BLaER1 treated with 17β-estradiol and CSF1 and Interleukin-3, amounts not matched to agents 10 nM and 100 nM (cell line): ENCODE results near the gene MBNL3.

Source experiments
- H3K27ac ChIP-seq, 11 experiments: shearing (Covaris generic); formaldehyde crosslinking; 2 replicates each; pipeline ENCODE4 v1.8.1; 2022
- H3K27me3 ChIP-seq, 11 experiments: shearing (Covaris generic); formaldehyde crosslinking; 2 replicates each; pipeline ENCODE4 v1.8.1; 2022
- H3K36me3 ChIP-seq, 11 experiments: shearing (Covaris generic); formaldehyde crosslinking; 2 replicates each; pipeline ENCODE4 v1.8.1; 2022
- H3K4me1 ChIP-seq, 10 experiments: shearing (Covaris generic); formaldehyde crosslinking; 2 replicates each; pipeline ENCODE4 v1.8.1; 2022
- H3K4me2 ChIP-seq, 11 experiments: shearing (Covaris generic); formaldehyde crosslinking; 2 replicates each; pipeline ENCODE4 v1.8.1; 2022
- H3K4me3 ChIP-seq, 10 experiments: shearing (Covaris generic); formaldehyde crosslinking; 2 replicates each; pipeline ENCODE4 v1.8.1; 2022
- H3K9ac ChIP-seq, 11 experiments: shearing (Covaris generic); formaldehyde crosslinking; 2 replicates each; pipeline ENCODE4 v1.8.1; 2022
- H3K9me3 ChIP-seq, 11 experiments: shearing (Covaris generic); formaldehyde crosslinking; replicated peaks in 1 of 11; 2 replicates each; pipeline ENCODE4 v1.8.1; 2022
- H4K20me1 ChIP-seq, 11 experiments: shearing (Covaris generic); formaldehyde crosslinking; 2 replicates each; pipeline ENCODE4 v1.8.1; 2022
- Cebpa-rat ChIP-seq, 11 experiments: shearing (Covaris generic); IDR thresholded peaks; 2 replicates each; pipeline ENCODE4 v1.8.1; 2022

The MBNL3 gene

GRCh38 chrX:132483951-132484350 lies 4.9 kb downstream of the MBNL3 start:
- no peaks in the 10 kb centered on the region; a peak in 1 of 22 replicates for H4K20me1 ChIP-seq
- peaks cover 64 to 80% (median 73%) of the 10 kb centered on the region in 11 experiments for H3K27me3 ChIP-seq
- H3K9me3 ChIP-seq, result peaks cover 0 to 5% (median 0%) of the 10 kb centered on the region in 11 experiments; a peak in 6 of 22 replicates
- peak overlapping the region in 10 of 11 experiments; percentile 32 to 98 (median 97); a peak in 19 of 22 replicates for H3K27ac ChIP-seq
- peaks cover 62 to 85% (median 77%) of the 10 kb centered on the region in 10 experiments for H3K4me1 ChIP-seq
- TF ChIP-seq Cebpa-rat (IDR thresholded peaks at IDR 0.05), result no peak
- no peaks in the 10 kb centered on the region; a peak in 3 of 22 replicates for H3K36me3 ChIP-seq
- H3K9ac ChIP-seq, result peak overlapping the region in 10 of 11 experiments; percentile 23 to 85 (median 56); a peak in 12 of 22 replicates
- H3K4me2 ChIP-seq, result peak overlapping the region; percentile 69 to 85 (median 79)
- H3K4me3 ChIP-seq, result no peak overlapping the region

GRCh38 chrX:132483488-132483887 lies 5.3 kb downstream of the MBNL3 start:
- Histone ChIP-seq H3K9me3 (peaks cover 0 to under 1% (median 0%) of the 10 kb centered on the region in 11 experiments; a peak in 1 of 22 replicates), H3K27me3 (peaks cover 60 to 80% (median 70%) of the 10 kb centered on the region in 11 experiments), H3K27ac (peak overlapping the region in 10 of 11 experiments; percentile 32 to 98 (median 97); a peak in 20 of 22 replicates), H3K4me1 (peaks cover 67 to 89% (median 82%) of the 10 kb centered on the region in 10 experiments), H3K4me3 (no peak overlapping the region), H3K9ac (peak overlapping the region in 10 of 11 experiments; percentile 23 to 85 (median 56); a peak in 11 of 22 replicates), H3K36me3 (no peaks in the 10 kb centered on the region; a peak in 3 of 22 replicates), H3K4me2 (peak overlapping the region; percentile 69 to 85 (median 79); a peak in 21 of 22 replicates), H4K20me1 (no peaks in the 10 kb centered on the region; a peak in 1 of 22 replicates)
- no peak for TF ChIP-seq Cebpa-rat (IDR thresholded peaks at IDR 0.05)

GRCh38 chrX:132482632-132483031 lies 6.2 kb downstream of the MBNL3 start:
- Histone ChIP-seq H3K4me2 (peak overlapping the region; percentile 69 to 85 (median 79)), H3K27ac (peak overlapping the region; percentile 6 to 98 (median 97); a peak in 21 of 22 replicates), H4K20me1 (no peaks in the 10 kb centered on the region; a peak in 1 of 22 replicates), H3K4me1 (peaks cover 74 to 96% (median 87%) of the 10 kb centered on the region in 10 experiments), H3K36me3 (no peaks in the 10 kb centered on the region; a peak in 3 of 22 replicates), H3K4me3 (peak overlapping the region in 3 of 10 experiments; percentile 9 to 23 (median 12); a peak in 1 of 20 replicates), H3K9ac (peak overlapping the region in 9 of 11 experiments; percentile 55 to 85 (median 78); a peak in 16 of 22 replicates), H3K9me3 (no peaks in the 10 kb centered on the region), H3K27me3 (peaks cover 60 to 80% (median 69%) of the 10 kb centered on the region in 11 experiments)
- TF ChIP-seq Cebpa-rat (IDR thresholded peaks at IDR 0.05), result no peak

GRCh38 chrX:132481449-132481848 lies 7.4 kb downstream of the MBNL3 start:
- H3K4me1 ChIP-seq, result peaks cover 79 to 99% (median 87%) of the 10 kb centered on the region in 10 experiments
- peak overlapping the region in 7 of 10 experiments; percentile 27 to 63 (median 45); a peak in 8 of 20 replicates for H3K4me3 ChIP-seq

GRCh38 chrX:132480581-132481203 lies 8.1 kb downstream of the MBNL3 start:
- Histone ChIP-seq H3K36me3 (peaks cover 0 to 7% (median 0%) of the 10 kb centered on the region in 11 experiments; a peak in 3 of 22 replicates), H3K4me2 (peak overlapping the region; percentile 69 to 85 (median 79)), H4K20me1 (no peaks in the 10 kb centered on the region), H3K9ac (peak overlapping the region; percentile 70 to 85 (median 78)), H3K27ac (peak overlapping the region; percentile 60 to 98 (median 97)), H3K9me3 (no peaks in the 10 kb centered on the region), H3K27me3 (peaks cover 62 to 80% (median 69%) of the 10 kb centered on the region in 11 experiments), H3K4me3 (peak overlapping the region; percentile 27 to 63 (median 45)), H3K4me1 (peaks cover 78 to 99% (median 90%) of the 10 kb centered on the region in 10 experiments)
- TF ChIP-seq Cebpa-rat (IDR thresholded peaks at IDR 0.05), result peak; percentile 57 to 98 (median 92); a peak in 21 of 22 replicates

More at GRCh38 chrX:132481449-132481848, 7.4 kb downstream of the MBNL3 start:
- peak overlapping the region; percentile 69 to 85 (median 79) for H3K4me2 ChIP-seq
- peak overlapping the region; percentile 60 to 98 (median 97); a peak in 21 of 22 replicates for H3K27ac ChIP-seq
- no peaks in the 10 kb centered on the region for H3K9me3 ChIP-seq
- H3K27me3 ChIP-seq, result peaks cover 60 to 80% (median 69%) of the 10 kb centered on the region in 11 experiments
- no peaks in the 10 kb centered on the region for H4K20me1 ChIP-seq
- peak overlapping the region; percentile 70 to 85 (median 78); a peak in 21 of 22 replicates for H3K9ac ChIP-seq
- H3K36me3 ChIP-seq, result peaks cover 0 to 4% (median 0%) of the 10 kb centered on the region in 11 experiments; a peak in 3 of 22 replicates
- no peak for TF ChIP-seq Cebpa-rat (IDR thresholded peaks at IDR 0.05)

GRCh38 chrX:132474544-132475248 lies 14.1 kb downstream of the MBNL3 start:
- Histone ChIP-seq H3K4me1 (peaks cover 38 to 60% (median 50%) of the 10 kb centered on the region in 10 experiments), H3K27ac (peak overlapping the region in 10 of 11 experiments; percentile 14 to 97 (median 56); a peak in 18 of 22 replicates), H3K4me2 (peak overlapping the region; percentile 11 to 85 (median 46); a peak in 21 of 22 replicates), H3K9me3 (no peaks in the 10 kb centered on the region), H3K9ac (peak overlapping the region in 3 of 11 experiments; percentile 0 to 14 (median 14); a peak in 4 of 22 replicates), H3K4me3 (no peak overlapping the region), H3K27me3 (peaks cover 83 to 95% (median 90%) of the 10 kb centered on the region in 11 experiments), H3K36me3 (peaks cover 0 to 29% (median 0%) of the 10 kb centered on the region in 11 experiments; a peak in 3 of 22 replicates), H4K20me1 (peaks cover 0 to 13% (median 4%) of the 10 kb centered on the region in 11 experiments; a peak in 2 of 22 replicates)
- peak in 6 of 11 experiments; percentile 53 to 87 (median 66); a peak in 10 of 22 replicates for TF ChIP-seq Cebpa-rat (IDR thresholded peaks at IDR 0.05)

GRCh38 chrX:132472397-132472796 lies 16.4 kb downstream of the MBNL3 start:
- H3K9me3 ChIP-seq, result no peaks in the 10 kb centered on the region
- no peak overlapping the region for H3K27ac ChIP-seq
- no peak overlapping the region for H3K9ac ChIP-seq
- TF ChIP-seq Cebpa-rat (IDR thresholded peaks at IDR 0.05), result no peak
- H3K4me3 ChIP-seq, result no peak overlapping the region
- peaks cover 20 to 39% (median 32%) of the 10 kb centered on the region in 10 experiments; a peak in 18 of 20 replicates for H3K4me1 ChIP-seq
- H4K20me1 ChIP-seq, result peaks cover 0 to 30% (median 4%) of the 10 kb centered on the region in 11 experiments; a peak in 5 of 22 replicates
- no peak overlapping the region for H3K4me2 ChIP-seq
- peaks cover 0 to 37% (median 0%) of the 10 kb centered on the region in 11 experiments; a peak in 3 of 22 replicates for H3K36me3 ChIP-seq
- H3K27me3 ChIP-seq, result peaks cover 96 to 100% (median 99%) of the 10 kb centered on the region in 11 experiments

GRCh38 chrX:132470831-132471230 lies 18.0 kb downstream of the MBNL3 start:
- no peak for TF ChIP-seq Cebpa-rat (IDR thresholded peaks at IDR 0.05)
- Histone ChIP-seq H4K20me1 (peaks cover 0 to 39% (median 4%) of the 10 kb centered on the region in 11 experiments; a peak in 7 of 22 replicates), H3K9ac (no peak overlapping the region), H3K4me3 (no peak overlapping the region), H3K4me2 (no peak overlapping the region), H3K4me1 (peaks cover 13 to 23% (median 18%) of the 10 kb centered on the region in 10 experiments; a peak in 17 of 20 replicates), H3K9me3 (no peaks in the 10 kb centered on the region), H3K36me3 (peaks cover 0 to 30% (median 0%) of the 10 kb centered on the region in 11 experiments; a peak in 1 of 22 replicates), H3K27me3 (peaks cover 95 to 100% (median 99%) of the 10 kb centered on the region in 11 experiments), H3K27ac (no peak overlapping the region)
